GM11168 (cell line): ENCODE measurements around the gene TEX38.
"Not testable (repeated sequence)": the region's sequence is repeated elsewhere in the genome, so short reads cannot be mapped to it uniquely, and the experiment has no call there.

Source experiments
- in situ Hi-C: fragments of 300-500 bp; cut with MboI; formaldehyde crosslinking; loops from one replicate; pipeline ENCODE4 v1.12.0; 2022; ENCODE audit warnings: low sequenced_read_pairs; ENCODE audit not compliant: unreplicated experiment

Gene TEX38

GRCh38 chr1:46671554-46671953 is at the start of gene TEX38:
TSS of gene TEX38 (plus strand) at chr1:46671854. CDS start at chr1:46671935, 81 bp downstream.
- in situ Hi-C loops, result no loop called here

- in situ Hi-C loops, result no loop called here
These were observed 49.7 kb upstream of the TEX38 start for GRCh38 chr1:46621930-46622329.

GRCh38 chr1:46622344-46622743 is 49.3 kb upstream of the TEX38 start:
- in situ Hi-C loops, result no loop called here

- in situ Hi-C loops, result no loop called here
These were observed 47.7 kb upstream of the TEX38 start for GRCh38 chr1:46623743-46624644.

- in situ Hi-C loops, result no loop called here
These were observed 40.9 kb upstream of the TEX38 start for GRCh38 chr1:46630719-46631118.

GRCh38 chr1:46635205-46635604 is 36.4 kb upstream of the TEX38 start:
- in situ Hi-C loops, result no loop called here

GRCh38 chr1:46637444-46638083 is 34.1 kb upstream of the TEX38 start:
- in situ Hi-C loops, result no loop called here

- in situ Hi-C loops, result no loop called here
These were observed 32.7 kb upstream of the TEX38 start for GRCh38 chr1:46638921-46639320.

GRCh38 chr1:46639547-46639946 is 32.1 kb upstream of the TEX38 start:
- in situ Hi-C loops, result no loop called here

- in situ Hi-C loops, result no loop called here
These were observed 29.5 kb upstream of the TEX38 start for GRCh38 chr1:46642115-46642680.

- in situ Hi-C loops, result no loop called here
These were observed 28.3 kb upstream of the TEX38 start for GRCh38 chr1:46643368-46643775.

GRCh38 chr1:46645815-46646214 is 25.8 kb upstream of the TEX38 start:
- in situ Hi-C loops, result no loop called here

- in situ Hi-C loops, result no loop called here
These were observed 25.3 kb upstream of the TEX38 start for GRCh38 chr1:46646331-46646730.

- in situ Hi-C loops, result no loop called here
These were observed 24.8 kb upstream of the TEX38 start for GRCh38 chr1:46646844-46647243.

- in situ Hi-C loops, result no loop called here
These were observed 24.0 kb upstream of the TEX38 start for GRCh38 chr1:46647611-46648010.

GRCh38 chr1:46649764-46650163 is 21.9 kb upstream of the TEX38 start:
- in situ Hi-C loops, result no loop called here

- in situ Hi-C loops, result no loop called here
These were observed 21.2 kb upstream of the TEX38 start for GRCh38 chr1:46650491-46650890.

GRCh38 chr1:46651152-46651551 is 20.5 kb upstream of the TEX38 start:
- in situ Hi-C loops, result not testable (repeated sequence)

GRCh38 chr1:46652321-46653100 is 19.1 kb upstream of the TEX38 start:
- in situ Hi-C loops, result no loop called here

GRCh38 chr1:46653405-46653958 is 18.2 kb upstream of the TEX38 start:
- in situ Hi-C loops, result no loop called here
